Posterior cingulate gyrus (tissue), 11 donors: Measurements from ENCODE around the gene KCNAB1.
"Not testable (repeated sequence)": the region's sequence is repeated elsewhere in the genome, so short reads cannot be mapped to it uniquely, and the experiment has no call there.

Experiments used
- DNase-seq, 10 donors: peaks; one replicate each; pipeline versions ENCODE4 v3.0.0 to v3.0.0-alpha.2; 2020 to 2021; ENCODE audit warnings: mixed read lengths in 3 of 10
- intact Hi-C: fragments of 100-400 bp; cut with DNase I; formaldehyde crosslinking; loops from one replicate; pipeline ENCODE4 v1.15.1; 2023

KCNAB1 gene

GRCh38 chr3:156172536-156172935 lies 52.2 kb downstream of the KCNAB1 start:
- no peak for DNase-seq
- intact Hi-C loops, result no loop called here

- DNase-seq, result no peak
- intact Hi-C loops, result no loop called here
Observed at GRCh38 chr3:156174229-156174847, 54.0 kb downstream of the KCNAB1 start.

- no peak for DNase-seq
- intact Hi-C loops, result no loop called here
Observed at GRCh38 chr3:156175570-156175969, 55.2 kb downstream of the KCNAB1 start.

GRCh38 chr3:156176048-156176447 lies 55.7 kb downstream of the KCNAB1 start:
- DNase-seq, result no peak
- intact Hi-C loops, result no loop called here

GRCh38 chr3:156176629-156177210 lies 56.3 kb downstream of the KCNAB1 start:
- DNase-seq, result peak in 1 of 10 donors; percentile 65
- intact Hi-C loops, result no loop called here

- no peak for DNase-seq
- intact Hi-C loops, result no loop called here
Observed at GRCh38 chr3:156180077-156180476, 59.7 kb downstream of the KCNAB1 start.

- intact Hi-C loops, result no loop called here
- no peak for DNase-seq
Observed at GRCh38 chr3:156181509-156181908, 61.1 kb downstream of the KCNAB1 start.

GRCh38 chr3:156183396-156183795 lies 63.0 kb downstream of the KCNAB1 start:
- intact Hi-C loops, result no loop called here

GRCh38 chr3:156184156-156184555 lies 63.8 kb downstream of the KCNAB1 start:
- no peak for DNase-seq
- intact Hi-C loops, result no loop called here

More at GRCh38 chr3:156183396-156183795, 63.0 kb downstream of the KCNAB1 start:
- DNase-seq, result no peak

GRCh38 chr3:156187146-156187769 lies 66.9 kb downstream of the KCNAB1 start:
- no peak for DNase-seq
- intact Hi-C loops, result no loop called here

GRCh38 chr3:156188757-156189156 lies 68.4 kb downstream of the KCNAB1 start:
- intact Hi-C loops, result no loop called here
- DNase-seq, result no peak

GRCh38 chr3:156189927-156190326 lies 69.5 kb downstream of the KCNAB1 start:
- intact Hi-C loops, result no loop called here
- no peak for DNase-seq

- DNase-seq, intact Hi-C loops: not testable (repeated sequence)
Observed at GRCh38 chr3:156194945-156195344, 74.6 kb downstream of the KCNAB1 start.

GRCh38 chr3:156197152-156197551 lies 76.8 kb downstream of the KCNAB1 start:
- DNase-seq, intact Hi-C loops: not testable (repeated sequence)

GRCh38 chr3:156201411-156202405 lies 81.3 kb downstream of the KCNAB1 start:
- DNase-seq, result no peak
- intact Hi-C loops, result no loop called here

- intact Hi-C loops, result no loop called here
- no peak for DNase-seq
Observed at GRCh38 chr3:156206157-156206556, 85.8 kb downstream of the KCNAB1 start.

- intact Hi-C loops, result no loop called here
- DNase-seq, result no peak
Observed at GRCh38 chr3:156207802-156208685, 87.7 kb downstream of the KCNAB1 start.

GRCh38 chr3:156209631-156210335 lies 89.4 kb downstream of the KCNAB1 start:
- intact Hi-C loops, result no loop called here
- no peak for DNase-seq

GRCh38 chr3:156211583-156211982 lies 91.2 kb downstream of the KCNAB1 start:
- intact Hi-C loops, result no loop called here
- no peak for DNase-seq
